B cell (primary cell): ENCODE data around the gene MRPL1. TPM values are rescaled to one million over a fixed set of nuclear protein-coding genes. Genes with fewer than 3 reads are reported as not detected.

ENCODE experiments used
- ATAC-seq: fragments of 200-7000 bp; cut with Tn5 transposase; one replicate; pipeline ENCODE4 v1.10.0; 2021; ENCODE audit warnings: low read depth, mild to moderate bottlenecking, moderate number of reproducible peaks, moderate library complexity
- CTCF ChIA-PET: fragments of 350-600 bp; sonication (Branson Sonifier 250); formaldehyde crosslinking; loops from one replicate; lab custom pipeline; 2021; ENCODE audit warnings: antibody characterized with exemption, inconsistent platforms; lab: Charles Lee
- POLR2A ChIA-PET: fragments of 350-600 bp; sonication (Branson Sonifier 250); formaldehyde crosslinking; loops from one replicate; lab custom pipeline; 2021; ENCODE audit warnings: antibody characterized with exemption; lab: Charles Lee
- DNase-seq: peaks from one replicate; pipeline ENCODE4 v3.0.0; 2013
- H2AFZ ChIP-seq: 2 replicates; pipeline ENCODE4 v1.6.1; 2012; ENCODE audit warnings: mild to moderate bottlenecking, low read depth, low read length; ENCODE audit not compliant: insufficient read depth, poor library complexity, severe bottlenecking
- H3K27ac ChIP-seq, 2 donors: 1 replicate in 1 of 2; 2 replicates in 1 of 2; pipeline ENCODE4 v1.5.1; 2012 to 2013; ENCODE audit warnings: low read length in 2 of 2, mild to moderate bottlenecking in 2 of 2, moderate library complexity in 1 of 2
- H3K27me3 ChIP-seq, 4 experiments: fragments of 200-600 bp in 1 of 4; sonication (generic) in 1 of 4; replicated peaks in 1 of 4; 1 replicate in 2 of 4; 2 replicates in 2 of 4; pipeline versions ENCODE4 v1.6.1 to v1.7.0; 2013 to 2016; ENCODE audit warnings: low read length in 3 of 4, mild to moderate bottlenecking in 2 of 4, mixed read lengths in 1 of 4, moderate library complexity in 1 of 4; ENCODE audit not compliant: insufficient read depth in 4 of 4, control insufficient read depth in 3 of 4; ENCODE audit errors: control extremely low read depth in 1 of 4
- H3K36me3 ChIP-seq, 2 experiments: replicated peaks in 1 of 2; 1 replicate in 1 of 2; 2 replicates in 1 of 2; pipeline versions ENCODE4 v1.6.1 to v1.7.1; 2013; ENCODE audit warnings: low read length in 1 of 2; ENCODE audit not compliant: insufficient read depth in 2 of 2, control insufficient read depth in 1 of 2; ENCODE audit errors: control extremely low read depth in 1 of 2, extremely low read depth in 1 of 2
- H3K4me1 ChIP-seq, 2 donors: fragments of 200-600 bp in 1 of 2; sonication (generic) in 1 of 2; 1 replicate in 1 of 2; 2 replicates in 1 of 2; pipeline versions ENCODE4 v1.5.1 to v1.6.1; 2013 to 2017; ENCODE audit warnings: low read length in 2 of 2; ENCODE audit not compliant: control insufficient read depth in 2 of 2, insufficient read depth in 2 of 2
- H3K4me2 ChIP-seq: replicated peaks from 2 replicates; pipeline ENCODE3; 2012; ENCODE audit warnings: mild to moderate bottlenecking, low read depth, low read length; ENCODE audit not compliant: poor library complexity, severe bottlenecking
- H3K4me3 ChIP-seq, 5 experiments: fragments of 200-600 bp in 1 of 5; sonication (generic) in 1 of 5; 1 replicate in 3 of 5; 2 replicates in 2 of 5; pipeline versions ENCODE4 v1.5.1 to v1.7.0; 2011 to 2016; ENCODE audit warnings: low read length in 4 of 5, mild to moderate bottlenecking in 4 of 5, low read depth in 2 of 5, control low read depth in 1 of 5, moderate library complexity in 1 of 5; ENCODE audit not compliant: insufficient read depth in 1 of 5; ENCODE audit errors: control extremely low read depth in 1 of 5, extremely low read depth in 1 of 5
- H3K79me2 ChIP-seq: fragments of 200-600 bp; sonication (generic); one replicate; pipeline ENCODE4 v1.6.0; 2016; ENCODE audit warnings: low read length; ENCODE audit not compliant: control insufficient read depth, insufficient read depth
- H3K9ac ChIP-seq: fragments of 200-600 bp; sonication (generic); 2 replicates; pipeline ENCODE4 v1.6.1; 2017; ENCODE audit warnings: mild to moderate bottlenecking, low read length, moderate library complexity
- H3K9me3 ChIP-seq, 3 donors: one replicate each; pipeline versions ENCODE4 v1.6.1 to v1.7.1; 2013; ENCODE audit warnings: low read length in 2 of 3; ENCODE audit not compliant: control insufficient read depth in 2 of 3, insufficient read depth in 1 of 3; ENCODE audit errors: control extremely low read depth in 1 of 3
- H4K20me1 ChIP-seq: 2 replicates; pipeline ENCODE4 v1.6.0; 2012; ENCODE audit warnings: mild to moderate bottlenecking, low read length; ENCODE audit not compliant: insufficient read depth, control insufficient read depth, poor library complexity, severe bottlenecking
- H3K27ac Mint-ChIP-seq: one replicate; pipeline ENCODE4 v1.8.0; 2021; ENCODE audit warnings: mixed read lengths
- H3K27me3 Mint-ChIP-seq: one replicate; pipeline ENCODE4 v1.8.0; 2021; ENCODE audit warnings: mixed read lengths
- H3K4me1 Mint-ChIP-seq: one replicate; pipeline ENCODE4 v1.8.0; 2021; ENCODE audit warnings: mixed read lengths
- H3K4me3 Mint-ChIP-seq: one replicate; pipeline ENCODE4 v1.8.0; 2021; ENCODE audit warnings: mixed read lengths
- H3K9me3 Mint-ChIP-seq: one replicate; pipeline ENCODE4 v1.8.0; 2022; ENCODE audit warnings: mixed read lengths; ENCODE audit not compliant: insufficient read depth
- CTCF ChIP-seq: fragments of 200-600 bp; IDR thresholded peaks from one replicate; pipeline ENCODE4 v1.8.0; 2022; ENCODE audit warnings: antibody characterized with exemption, mild to moderate bottlenecking
- EZH2 ChIP-seq: IDR thresholded peaks from 2 replicates; pipeline ENCODE4 v1.6.1; 2012; ENCODE audit warnings: borderline replicate concordance, low read depth, mild to moderate bottlenecking, moderate library complexity, low read length; ENCODE audit not compliant: insufficient read depth, poor library complexity, severe bottlenecking
- WGBS: methylation state at CpG from one replicate; pipeline ENCODE4 v1.1.5; 2013; ENCODE audit warnings: missing lambda C conversion rate; ENCODE audit not compliant: insufficient coverage; 5-methylcytosine and 5-hydroxymethylcytosine counted together
- intact Hi-C: fragments of 100-400 bp; cut with micrococcal nuclease; formaldehyde crosslinking; loops from one replicate; pipeline ENCODE4 v1.10.0; 2022
- polyA plus RNA-seq: library from polyadenylated mRNA; depleted of rRNA; stranded (reverse); fragments of >200 nt; gene quantifications from 2 replicates; pipeline ENCODE4 v1.2.3, GENCODE V29; 2012
- total RNA-seq, 2 donors: library from RNA; stranded (reverse); fragments of 120-200 nt in 1 of 2; gene quantifications; 1 replicate in 1 of 2; 2 replicates in 1 of 2; pipeline versions ENCODE4 v1.2.3 to v1.2.4, GENCODE V29; 2013 to 2022

Gene MRPL1
- total and polyA plus RNA-seq, 2 donors (not counting 1 experiment from before 2014, with no cell fraction given): 22.3 to 23.3 TPM

GRCh38 chr4:77994194-77994721 lies 131.6 kb downstream of the MRPL1 start:
- no peak overlapping the region for H2AFZ ChIP-seq
- peaks cover 29% of the 10 kb centered on the region for H3K27me3 Mint-ChIP-seq
- no peaks in the 10 kb centered on the region for H3K4me1 ChIP-seq
- H4K20me1 ChIP-seq: no peaks in the 10 kb centered on the region
- H3K79me2 ChIP-seq: no peaks in the 10 kb centered on the region
- no peaks in the 10 kb centered on the region for H3K9me3 ChIP-seq
- ATAC-seq (no peak), DNase-seq (peak; percentile 31)
- peak; percentile 50 for TF ChIP-seq CTCF
- TF ChIP-seq EZH2: no peak
- no peaks in the 10 kb centered on the region for H3K4me1 Mint-ChIP-seq
- H3K9ac ChIP-seq: no peak overlapping the region
- H3K27me3 ChIP-seq: peaks cover 0 to 6% (median 2%) of the 10 kb centered on the region in 4 experiments
- H3K4me3 Mint-ChIP-seq: no peak overlapping the region
- ChIA-PET CTCF (interaction anchor here (0.9 to 1.0 kb wide), 2 partner anchors 24 to 34 kb away, joined by 3 read pairs; no protein-coding TSS in a partner anchor), POLR2A (no interaction called here)
- H3K27ac Mint-ChIP-seq: no peak overlapping the region
- H3K4me2 ChIP-seq: no peak overlapping the region
- H3K36me3 ChIP-seq: no peaks in the 10 kb centered on the region
- no peak overlapping the region for H3K4me3 ChIP-seq
- H3K9me3 Mint-ChIP-seq: no peaks in the 10 kb centered on the region
- intact Hi-C loops: no loop called here
- no peak overlapping the region for H3K27ac ChIP-seq

- H3K4me1 ChIP-seq: no peaks in the 10 kb centered on the region
- H3K4me1 Mint-ChIP-seq: no peaks in the 10 kb centered on the region
- H3K4me3 ChIP-seq: no peak overlapping the region
- DNase-seq (no peak), ATAC-seq (no peak)
- H3K27me3 ChIP-seq: peaks cover 0 to 2% (median 0%) of the 10 kb centered on the region in 4 experiments
- WGBS: 0% methylated on average over 1 of the region's 3 CpGs
- ChIA-PET POLR2A (no interaction called here), CTCF (no interaction called here)
- H3K9me3 Mint-ChIP-seq: no peaks in the 10 kb centered on the region
- no peaks in the 10 kb centered on the region for H4K20me1 ChIP-seq
- H3K27ac Mint-ChIP-seq: no peak overlapping the region
- no peak overlapping the region for H3K4me2 ChIP-seq
- H3K27ac ChIP-seq: no peak overlapping the region
- intact Hi-C loops: no loop called here
- TF ChIP-seq EZH2 (no peak), CTCF (no peak)
- H3K27me3 Mint-ChIP-seq: peaks cover 16% of the 10 kb centered on the region
- no peaks in the 10 kb centered on the region for H3K9me3 ChIP-seq
- no peak overlapping the region for H3K9ac ChIP-seq
- H3K79me2 ChIP-seq: no peaks in the 10 kb centered on the region
- no peaks in the 10 kb centered on the region for H3K36me3 ChIP-seq
- no peak overlapping the region for H2AFZ ChIP-seq
- H3K4me3 Mint-ChIP-seq: no peak overlapping the region
These were observed 133.4 kb downstream of the MRPL1 start for GRCh38 chr4:77996076-77996475.
